Body of pancreas (tissue), 4 donors: ENCODE results near the gene TRIM73.
"Not testable (repeated sequence)": the region's sequence is repeated elsewhere in the genome, so short reads cannot be mapped to it uniquely, and the experiment has no call there.

Experiments used
- POLR2A ChIP-seq, 3 donors: fragments of 450-650 bp; IDR thresholded peaks; one replicate each; pipeline ENCODE4 v1.6.1; 2016; ENCODE audit warnings: antibody characterized with exemption in 3 of 3, mild to moderate bottlenecking in 2 of 3
- TF ChIP-seq, protein P1 (sequence below), 7 experiments: fragments of 450-650 bp in 4 of 7; fragments of 200-600 bp in 3 of 7; sonication (generic) in 3 of 7; IDR thresholded peaks; one replicate each; pipeline ENCODE4 v1.5.1; 2016 to 2019; ENCODE audit warnings: antibody characterized with exemption in 7 of 7

DNA sequence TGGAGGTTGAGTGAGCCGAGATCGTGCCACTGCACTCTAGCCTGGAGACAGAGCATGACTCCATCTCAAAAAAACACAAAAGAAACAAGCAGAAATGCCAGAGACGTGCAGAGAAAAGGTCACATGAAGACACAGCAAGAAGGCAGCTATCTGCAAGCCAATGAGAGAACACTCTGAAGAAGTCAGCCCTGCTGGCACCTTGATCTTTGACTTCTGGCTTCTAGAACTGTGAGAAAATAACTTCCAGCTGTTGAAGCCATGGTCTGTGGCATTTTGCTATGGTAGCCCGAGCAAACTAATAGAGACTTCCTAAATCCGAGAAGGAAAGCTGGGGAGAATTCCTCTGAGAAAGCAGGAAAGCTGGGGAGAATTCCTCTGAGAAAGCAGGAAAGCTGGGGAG is 54.5 kb downstream of the TRIM73 start:
- not testable (repeated sequence) for TF ChIP-seq POLR2A (IDR thresholded peaks at IDR 0.05)
- TF ChIP-seq, protein P1, sequence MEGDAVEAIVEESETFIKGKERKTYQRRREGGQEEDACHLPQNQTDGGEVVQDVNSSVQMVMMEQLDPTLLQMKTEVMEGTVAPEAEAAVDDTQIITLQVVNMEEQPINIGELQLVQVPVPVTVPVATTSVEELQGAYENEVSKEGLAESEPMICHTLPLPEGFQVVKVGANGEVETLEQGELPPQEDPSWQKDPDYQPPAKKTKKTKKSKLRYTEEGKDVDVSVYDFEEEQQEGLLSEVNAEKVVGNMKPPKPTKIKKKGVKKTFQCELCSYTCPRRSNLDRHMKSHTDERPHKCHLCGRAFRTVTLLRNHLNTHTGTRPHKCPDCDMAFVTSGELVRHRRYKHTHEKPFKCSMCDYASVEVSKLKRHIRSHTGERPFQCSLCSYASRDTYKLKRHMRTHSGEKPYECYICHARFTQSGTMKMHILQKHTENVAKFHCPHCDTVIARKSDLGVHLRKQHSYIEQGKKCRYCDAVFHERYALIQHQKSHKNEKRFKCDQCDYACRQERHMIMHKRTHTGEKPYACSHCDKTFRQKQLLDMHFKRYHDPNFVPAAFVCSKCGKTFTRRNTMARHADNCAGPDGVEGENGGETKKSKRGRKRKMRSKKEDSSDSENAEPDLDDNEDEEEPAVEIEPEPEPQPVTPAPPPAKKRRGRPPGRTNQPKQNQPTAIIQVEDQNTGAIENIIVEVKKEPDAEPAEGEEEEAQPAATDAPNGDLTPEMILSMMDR (IDR thresholded peaks at IDR 0.05), result not testable (repeated sequence)
